HG03064 (cell line): ENCODE measurements around the gene LPAR6.
"Not testable (repeated sequence)": the region's sequence is repeated elsewhere in the genome, so short reads cannot be mapped to it uniquely, and the experiment has no call there.

Source experiments
- ATAC-seq: cut with Tn5 transposase; IDR thresholded peaks from one replicate; pipeline ENCODE4 v1.9.1; 2021; ENCODE audit warnings: low read depth; ENCODE audit not compliant: unreplicated experiment

The LPAR6 gene

GRCh38 chr13:48412881-48413351, at the start of gene LPAR6:
TSS of gene LPAR6 (minus strand) at chr13:48413113. CDS start at chr13:48412423, 690 bp downstream.
- no peak for ATAC-seq

DNA sequence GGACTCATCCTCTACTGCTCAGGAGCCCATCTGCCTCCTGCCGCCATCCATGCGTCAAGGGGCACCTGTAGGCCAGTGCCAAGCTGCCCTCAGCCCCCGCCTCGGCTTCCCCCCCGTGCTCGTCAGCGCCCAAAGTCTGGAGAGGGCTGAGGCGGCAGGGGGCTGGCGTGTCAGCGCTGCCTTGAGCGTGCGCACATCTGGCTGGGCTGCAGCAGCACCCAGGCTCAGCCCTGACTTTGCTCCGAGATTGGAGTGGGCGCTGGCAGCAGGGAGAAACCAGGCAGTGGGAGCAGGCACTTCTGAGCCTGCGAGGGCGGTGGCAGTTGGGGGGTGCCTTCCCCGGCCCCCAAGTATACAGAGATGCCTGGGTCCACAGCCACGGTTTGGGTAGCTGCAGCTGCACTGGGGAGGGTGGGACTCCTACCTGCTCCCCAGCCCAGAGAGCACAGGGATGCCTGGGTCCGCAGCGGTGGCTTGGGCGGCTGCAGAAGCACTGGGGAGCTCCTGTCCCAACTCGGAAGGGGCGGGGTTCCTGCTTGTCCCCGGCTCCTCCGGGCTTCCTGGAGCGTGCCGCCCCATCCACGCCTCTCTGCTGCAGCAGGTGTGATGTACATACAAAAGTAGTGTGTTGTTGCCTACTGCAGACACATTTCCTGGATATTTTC, 44.8 kb upstream of the LPAR6 start:
- ATAC-seq, result no peak

DNA sequence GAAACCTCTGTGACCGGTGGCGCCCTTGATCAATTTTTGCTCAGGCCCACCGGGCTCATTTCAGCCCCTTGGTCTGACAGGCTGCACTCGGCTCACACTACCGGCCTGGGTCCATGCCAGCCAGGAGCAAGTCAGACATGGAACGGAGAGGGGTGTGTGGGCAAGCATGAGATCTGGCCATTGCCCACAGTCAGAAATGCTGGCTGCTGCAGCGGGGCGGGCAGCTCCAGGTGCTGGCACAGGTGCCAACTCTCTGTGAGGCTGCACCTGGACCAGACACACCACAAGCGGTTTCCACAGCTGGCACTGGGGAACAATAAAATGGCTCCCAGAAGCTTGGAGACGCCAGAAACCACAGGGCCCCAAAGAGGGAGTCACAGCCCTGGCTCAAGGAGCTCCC, 43.6 kb upstream of the LPAR6 start:
- ATAC-seq, result no peak

DNA sequence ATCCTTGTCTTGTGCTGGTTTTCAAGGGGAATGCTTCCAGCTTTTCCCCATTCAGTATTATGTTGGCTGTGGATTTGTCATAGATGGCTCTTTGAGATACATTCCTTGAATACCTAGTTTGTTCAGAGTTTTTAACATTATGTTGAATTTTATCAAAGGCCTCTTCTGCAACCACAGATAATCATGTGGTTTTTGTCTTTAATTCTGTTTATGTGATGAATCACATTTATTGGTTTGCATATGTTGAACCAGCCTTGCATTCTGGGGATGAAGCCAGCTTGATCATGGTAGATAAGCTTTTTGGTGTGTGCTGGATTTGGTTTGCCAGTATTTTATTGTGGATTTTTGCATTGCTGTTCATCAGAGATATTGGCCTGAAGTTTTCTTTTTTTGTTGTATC, 38.3 kb upstream of the LPAR6 start:
- not testable (repeated sequence) for ATAC-seq

DNA sequence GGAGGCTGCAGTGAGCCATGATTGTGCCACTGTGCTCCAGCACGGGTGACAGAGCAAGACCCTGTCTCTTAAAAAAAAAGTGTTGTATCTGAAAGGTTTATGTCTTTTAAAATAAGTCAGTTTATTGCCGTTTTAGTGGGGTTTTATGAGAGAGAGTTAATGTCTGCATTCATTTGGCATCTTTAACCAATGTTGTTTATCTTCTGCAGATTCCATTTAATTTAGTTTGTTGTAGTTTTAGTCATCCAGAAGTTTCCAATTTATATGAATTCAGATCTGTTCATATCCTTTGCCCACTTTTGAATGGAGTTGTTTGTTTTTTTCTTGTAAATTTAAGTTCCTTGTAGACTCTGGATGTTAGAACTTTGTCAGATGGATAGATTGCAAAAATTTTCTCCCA, 36.7 kb upstream of the LPAR6 start:
- ATAC-seq, result no peak

DNA sequence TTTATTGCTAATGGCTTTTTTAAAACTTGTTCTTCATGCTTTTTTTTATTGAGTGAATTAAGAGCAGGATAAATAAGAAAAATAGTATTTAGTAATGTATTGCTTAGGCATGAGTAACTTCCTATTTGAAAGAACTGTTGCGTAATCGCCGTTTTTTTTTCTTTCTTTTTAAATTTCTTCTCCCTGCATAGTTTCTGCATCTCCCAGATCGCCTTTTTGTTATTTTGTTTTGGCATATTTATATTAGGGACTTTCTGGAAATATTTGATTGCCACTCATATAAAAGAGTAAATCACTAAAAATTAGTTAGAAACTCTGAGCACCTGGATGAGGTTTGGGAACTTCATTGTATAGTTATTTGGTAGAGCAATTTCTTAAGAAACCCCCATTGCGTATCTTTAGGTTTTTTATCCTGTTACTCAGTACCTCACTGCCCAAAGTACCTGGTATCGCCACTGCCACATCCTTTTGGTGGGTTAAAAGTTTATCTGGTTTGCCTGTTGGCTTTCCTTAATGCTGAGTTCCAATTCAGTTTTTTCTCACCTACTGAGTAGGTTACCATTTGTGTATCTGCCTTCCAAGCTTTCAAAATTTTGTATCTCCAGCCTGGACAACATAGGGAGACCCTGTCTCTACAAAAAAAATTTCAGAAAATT, 36.2 kb upstream of the LPAR6 start:
- no peak for ATAC-seq

DNA sequence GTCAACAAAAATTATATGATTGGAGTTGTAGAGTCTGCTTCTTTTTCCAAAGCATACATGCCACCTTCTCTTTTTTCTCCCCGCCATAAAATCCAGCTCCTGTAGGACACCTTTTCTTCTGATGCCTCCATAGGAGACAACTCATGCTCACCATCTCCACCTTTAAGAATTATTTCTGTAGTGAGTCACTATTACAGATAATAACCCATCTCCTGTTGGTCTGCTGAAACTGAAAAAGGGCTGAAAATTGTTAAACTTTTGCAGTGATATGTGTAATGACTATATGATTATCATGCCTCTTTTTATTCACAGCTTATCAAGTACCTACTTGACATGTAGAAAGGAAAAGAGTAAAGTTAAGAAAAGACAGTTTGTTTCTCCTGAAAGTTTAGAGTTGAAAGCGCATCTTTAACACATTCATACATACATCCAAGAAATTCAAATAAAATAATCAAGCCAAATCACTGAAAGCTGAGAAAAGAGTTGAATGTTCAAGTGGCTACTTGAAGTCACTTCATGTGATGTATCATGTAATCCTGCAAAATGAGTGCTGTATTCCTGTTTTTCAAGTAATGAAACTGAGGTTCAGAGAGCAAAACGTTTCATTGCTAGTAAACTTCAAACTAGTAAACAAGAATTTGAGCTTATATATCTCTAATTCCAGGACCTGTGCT, 35.5 kb upstream of the LPAR6 start:
- no peak for ATAC-seq

DNA sequence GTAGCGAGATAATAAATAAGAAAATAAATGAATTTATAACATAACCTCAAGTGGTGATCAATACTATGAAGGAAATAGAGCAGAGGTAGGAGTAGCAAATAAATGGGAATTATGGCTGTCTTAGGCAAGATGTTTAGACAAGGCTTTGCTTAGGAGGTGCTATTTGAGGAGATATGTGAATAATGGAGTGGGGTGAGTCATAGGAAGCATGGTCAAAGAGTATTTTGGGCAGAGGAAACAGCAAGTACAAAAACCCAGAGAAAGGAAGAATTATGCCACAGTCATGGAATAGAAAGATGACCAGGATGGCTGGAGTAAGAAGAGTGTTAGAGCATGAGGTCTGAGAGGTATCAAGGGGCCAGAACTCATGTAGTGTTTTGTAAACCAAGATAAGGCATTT, 33.6 kb upstream of the LPAR6 start:
- no peak for ATAC-seq

DNA sequence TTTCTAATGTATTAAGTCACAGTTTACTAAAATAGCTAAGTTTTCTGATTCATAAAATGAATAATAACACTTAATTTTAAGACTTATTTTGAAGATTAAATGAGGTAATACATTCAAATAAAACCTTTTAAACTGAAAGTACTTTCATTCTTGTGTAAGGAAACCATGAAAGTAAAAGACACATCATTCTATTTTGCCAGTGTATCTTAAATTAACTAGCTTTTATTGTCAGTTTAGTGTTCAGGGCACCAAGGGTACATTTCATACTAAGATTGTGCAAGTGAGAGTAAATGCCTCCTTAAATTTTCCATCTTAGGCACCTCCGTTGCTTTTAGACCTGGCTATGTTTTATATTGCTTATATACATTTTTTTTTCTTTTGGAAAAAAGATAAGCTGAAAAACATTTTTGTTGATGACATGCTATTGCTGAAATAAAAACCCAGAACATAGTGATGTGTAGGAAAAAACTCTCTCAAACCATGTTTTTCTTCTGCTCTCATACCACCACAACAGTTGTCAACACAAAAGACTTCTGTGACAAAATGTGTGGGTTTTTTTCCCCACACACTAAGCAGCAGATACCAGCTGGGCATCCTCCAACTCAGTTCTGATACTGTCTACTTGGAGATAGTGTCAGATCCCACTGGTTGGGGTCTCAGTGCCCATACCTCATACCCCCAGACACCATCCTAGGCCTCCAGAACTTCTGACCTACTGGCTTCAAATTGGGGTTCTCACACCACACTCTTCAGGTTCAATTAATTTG, 30.7 kb upstream of the LPAR6 start:
- no peak for ATAC-seq

GRCh38 chr13:48437371-48437770, 24.5 kb upstream of the LPAR6 start:
- ATAC-seq, result no peak

- no peak for ATAC-seq
These were observed 23.9 kb upstream of the LPAR6 start for GRCh38 chr13:48436661-48437288.

DNA sequence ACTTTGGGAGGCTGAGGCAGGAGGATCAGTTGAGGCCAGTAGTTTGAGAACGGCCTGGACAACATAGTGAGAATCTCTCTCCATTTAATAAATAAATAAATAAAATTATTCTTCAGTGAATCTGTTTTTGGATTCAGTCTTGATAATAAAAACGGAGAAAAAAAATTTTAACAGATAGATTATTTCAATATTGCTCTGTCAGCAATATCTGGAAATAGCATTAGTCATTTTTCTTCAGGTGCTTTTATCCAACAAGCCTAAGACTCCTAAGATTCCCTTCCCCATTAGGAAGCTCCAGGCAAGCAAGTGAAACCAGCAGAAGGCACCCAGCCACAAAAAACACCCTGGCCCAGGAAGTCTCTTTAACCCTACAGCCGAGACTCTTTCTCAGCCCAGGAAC, 21.3 kb upstream of the LPAR6 start:
- ATAC-seq, result no peak

DNA sequence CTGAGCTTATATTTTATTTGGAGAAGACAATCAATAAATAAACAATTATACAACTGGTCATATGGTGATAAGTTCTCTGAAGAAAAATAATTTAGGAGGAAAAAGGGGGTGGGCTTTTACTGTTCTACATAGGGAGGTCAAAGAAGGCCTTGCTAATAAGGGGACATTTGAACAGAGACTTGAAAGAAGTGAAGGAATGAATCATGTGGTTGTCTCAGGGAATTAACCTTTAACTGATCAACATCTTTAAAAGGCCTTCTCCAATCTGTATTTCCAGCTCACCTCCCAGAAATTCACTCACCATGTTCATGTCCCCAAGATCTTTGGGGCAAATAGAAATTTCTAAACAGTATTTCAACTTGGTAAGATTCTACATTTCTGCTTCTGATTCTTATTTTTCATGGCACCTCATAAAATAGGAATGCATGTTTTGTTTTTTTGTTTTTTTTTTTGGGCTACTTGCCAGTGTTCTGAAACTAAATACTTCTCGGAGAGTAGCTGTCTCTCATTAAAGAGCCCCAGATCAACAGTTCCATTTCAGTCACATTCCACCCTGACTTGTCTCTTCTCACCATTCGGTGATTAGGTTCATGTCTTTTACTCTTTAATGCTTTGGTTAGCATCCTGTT, 19.2 kb upstream of the LPAR6 start:
- ATAC-seq, result no peak

- no peak for ATAC-seq
These were observed 18.5 kb upstream of the LPAR6 start for GRCh38 chr13:48431431-48431830.

DNA sequence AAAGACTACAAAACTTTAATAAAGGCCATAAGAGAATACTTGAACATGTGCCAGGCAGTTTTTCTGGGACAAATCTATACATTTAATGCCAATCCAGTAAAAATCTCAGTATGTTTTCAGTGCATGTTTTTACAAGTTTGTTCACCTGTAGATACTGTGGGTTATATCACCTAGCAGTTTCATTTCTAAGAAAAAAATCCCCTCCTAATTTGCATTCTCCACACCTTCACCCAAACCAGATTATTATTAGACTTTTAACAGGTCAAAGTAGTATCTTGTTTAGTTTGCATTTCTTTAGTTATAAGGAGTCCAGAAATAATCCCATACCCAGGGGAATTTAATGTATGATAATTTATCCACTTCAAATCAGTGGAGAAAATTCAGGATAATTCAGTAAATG, 17.0 kb upstream of the LPAR6 start:
- ATAC-seq, result no peak

- no peak for ATAC-seq
These were observed 16.1 kb upstream of the LPAR6 start for GRCh38 chr13:48429036-48429435.

DNA sequence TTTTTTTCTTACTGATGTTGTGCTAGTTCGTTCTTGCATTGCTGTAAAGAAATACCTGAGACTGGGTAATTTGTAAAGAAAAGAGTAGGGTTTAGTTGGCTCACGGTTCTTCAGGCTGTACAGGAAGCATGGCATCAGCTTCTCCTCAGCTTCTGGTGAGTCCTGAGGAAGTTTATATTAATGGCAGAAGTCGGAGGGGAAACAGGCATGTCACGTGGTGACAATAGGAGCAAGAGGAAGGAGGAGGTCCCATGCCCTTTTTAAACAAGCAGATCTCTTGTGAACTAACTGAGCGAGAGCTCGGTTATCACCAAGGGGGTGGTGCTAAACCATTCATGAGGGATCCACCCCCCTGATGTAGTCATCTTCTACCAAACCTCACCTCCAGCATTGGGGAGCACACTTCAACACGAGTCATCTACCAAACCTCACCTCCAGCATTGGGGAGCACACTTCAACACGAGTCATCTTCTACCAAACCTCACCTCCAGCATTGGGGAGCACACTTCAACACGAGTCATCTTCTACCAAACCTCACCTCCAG, 13.9 kb upstream of the LPAR6 start:
- ATAC-seq, result not testable (repeated sequence)

DNA sequence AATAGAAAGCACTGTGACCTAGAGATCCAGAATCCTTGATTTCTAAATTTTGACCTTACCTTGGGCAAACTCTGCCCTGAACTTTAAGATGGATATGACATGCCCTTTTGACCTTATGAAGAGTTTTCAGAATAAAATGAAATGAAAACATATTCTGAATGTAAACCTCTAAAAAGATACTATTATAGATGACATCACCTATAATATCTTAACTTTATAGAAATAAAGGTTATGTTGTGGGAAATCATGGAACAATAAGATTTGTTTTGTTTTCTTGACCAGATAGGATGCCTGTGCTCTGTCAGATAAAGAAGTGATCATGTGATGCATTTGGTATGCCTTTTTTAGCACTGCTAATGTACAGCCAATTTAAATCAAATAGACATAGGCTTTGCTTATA, 13.1 kb upstream of the LPAR6 start:
- ATAC-seq, result no peak

GRCh38 chr13:48424212-48424611, 11.3 kb upstream of the LPAR6 start:
- ATAC-seq, result no peak

GRCh38 chr13:48422003-48422402, 9.1 kb upstream of the LPAR6 start:
- not testable (repeated sequence) for ATAC-seq
